CD4-positive, alpha-beta T cell treated with Interleukin-10 for 1 hour (primary cell): Measurements from ENCODE around the gene SFXN2.
A peak's percentile ranks its signal among the peaks of the same experiment; 100 is the strongest.
"Not testable (repeated sequence)": the region's sequence is repeated elsewhere in the genome, so short reads cannot be mapped to it uniquely, and the experiment has no call there.

ENCODE experiments used
- DNase-seq: peaks from one replicate; pipeline ENCODE4 v3.0.0-alpha.2; 2020

SFXN2 gene

DNA sequence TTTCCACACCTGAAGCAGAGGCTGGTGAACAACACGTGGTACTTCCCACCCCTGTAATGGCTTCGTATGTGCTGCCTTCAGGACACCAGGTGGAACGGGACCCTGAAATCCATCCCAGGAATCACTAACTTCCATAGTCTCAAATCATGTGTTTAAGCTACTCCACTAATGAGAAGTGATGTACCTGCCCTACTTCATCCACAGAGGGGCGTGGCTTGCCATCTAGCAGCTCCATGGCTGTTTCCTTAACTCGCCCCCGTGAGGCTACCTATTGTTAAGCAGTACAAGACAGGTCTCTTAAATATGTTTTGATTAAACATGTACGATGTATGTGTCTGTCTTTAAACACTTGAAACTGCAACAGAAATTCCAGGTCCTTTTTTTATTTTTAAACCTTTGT lies 32.0 kb upstream of the SFXN2 start:
- no peak for DNase-seq

DNA sequence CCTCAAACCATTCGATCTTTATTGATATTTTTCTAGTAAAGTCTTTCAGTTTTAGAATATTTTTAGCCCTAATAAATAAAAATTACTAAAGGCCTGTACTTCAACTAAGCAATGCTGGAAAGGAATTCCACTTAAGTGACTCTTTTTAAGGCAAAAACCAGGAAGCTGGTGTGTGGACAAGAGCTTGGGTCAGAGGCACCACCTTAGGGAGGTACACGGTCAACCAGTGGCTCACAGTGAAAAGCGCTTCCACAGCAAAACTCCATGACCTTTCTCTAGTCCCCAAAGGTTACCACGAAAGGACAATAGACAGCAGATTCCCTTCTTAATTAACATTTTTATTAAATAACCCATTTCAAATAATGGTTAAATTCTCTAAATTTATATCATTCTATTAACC lies 31.5 kb upstream of the SFXN2 start:
- no peak for DNase-seq

DNA sequence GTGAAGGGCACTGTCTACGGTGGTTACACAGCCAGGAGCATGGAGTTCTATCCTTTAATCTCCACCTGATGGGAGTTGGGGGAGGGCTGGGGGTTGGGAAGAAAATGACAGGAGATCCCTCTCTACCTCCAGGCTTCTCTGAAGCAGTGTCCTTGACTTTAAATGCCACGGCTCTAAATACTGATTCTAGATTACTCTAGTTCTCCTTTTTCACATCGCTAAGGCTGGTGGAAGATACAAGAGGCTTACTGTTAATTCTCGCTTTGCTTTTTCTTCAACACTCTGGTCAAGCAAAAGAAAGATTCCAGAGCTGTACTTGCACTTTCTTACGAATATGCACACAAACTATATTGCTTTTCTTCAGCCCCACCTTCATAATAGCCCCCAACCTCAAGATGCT lies 30.7 kb upstream of the SFXN2 start:
- no peak for DNase-seq

DNA sequence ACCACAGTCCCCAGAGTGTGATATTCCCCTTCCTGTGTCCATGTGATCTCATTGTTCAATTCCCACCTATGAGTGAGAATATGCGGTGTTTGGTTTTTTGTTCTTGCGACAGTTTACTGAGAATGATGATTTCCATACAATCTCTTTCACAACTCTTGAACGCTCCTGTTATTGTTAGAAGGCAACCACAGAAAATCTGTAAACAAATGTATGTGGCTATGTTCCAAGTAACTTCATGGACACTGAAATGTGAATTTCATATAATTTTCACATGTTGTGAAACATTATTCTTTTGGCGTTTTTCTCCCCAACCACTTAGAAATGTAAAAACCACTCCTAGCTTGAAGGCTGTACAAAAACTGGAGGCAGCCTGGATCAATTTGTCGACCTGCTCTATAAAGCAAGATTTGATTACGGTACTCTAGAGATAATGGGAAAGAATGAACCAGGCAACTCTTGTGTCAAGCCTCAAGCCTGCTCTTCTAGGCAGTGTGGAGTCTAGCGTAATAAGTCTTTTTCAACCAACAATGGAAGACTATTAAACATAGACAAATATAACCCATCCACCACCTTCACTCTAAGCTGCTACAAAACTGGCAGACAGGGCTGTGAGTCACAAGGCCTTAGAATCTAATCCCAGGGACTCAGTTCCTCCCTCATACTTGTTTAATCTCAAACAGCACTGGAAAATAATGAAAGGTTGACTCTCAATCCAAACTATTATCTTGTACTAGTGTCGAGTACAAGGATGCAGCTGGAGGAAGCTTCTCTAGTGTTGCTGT lies 23.0 kb upstream of the SFXN2 start:
- DNase-seq, result no peak

DNA sequence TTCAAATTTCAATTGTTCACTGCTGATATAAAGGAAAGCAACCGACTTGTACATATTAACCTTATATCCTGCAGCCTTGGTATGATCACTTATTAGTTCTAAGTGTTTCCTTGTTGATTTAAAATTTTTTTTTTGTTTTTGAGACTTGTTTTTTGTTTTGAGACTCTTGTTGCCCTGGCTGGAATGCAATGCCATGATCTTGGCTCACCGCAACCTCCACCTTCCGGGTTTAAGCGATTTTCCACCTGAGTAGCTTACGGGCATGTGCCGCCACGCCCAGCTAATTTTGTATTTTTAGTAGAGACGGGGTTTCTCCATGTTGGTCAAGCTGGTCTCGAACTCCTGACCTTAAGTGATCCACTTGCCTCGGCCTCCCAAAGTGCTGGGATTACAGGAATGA lies 19.0 kb upstream of the SFXN2 start:
- not testable (repeated sequence) for DNase-seq

DNA sequence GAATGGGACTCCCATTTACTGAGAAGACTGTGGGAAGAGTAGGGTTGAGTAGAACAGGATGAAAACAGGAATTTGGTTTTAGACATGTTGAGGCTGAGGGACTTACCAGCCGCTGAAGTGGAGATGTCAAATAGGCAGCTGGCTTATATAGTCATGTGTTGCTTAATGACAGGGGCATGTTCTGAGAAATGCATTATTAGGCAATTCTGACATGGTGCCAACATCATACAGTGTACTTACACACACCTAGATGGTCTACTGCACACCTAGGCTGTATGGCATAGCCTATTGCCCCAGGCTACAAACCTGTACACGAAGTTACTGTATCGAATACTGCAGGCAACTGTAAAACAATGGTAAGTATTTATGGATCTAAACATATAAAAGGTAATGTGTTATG lies 17.7 kb upstream of the SFXN2 start:
- DNase-seq, result no peak

DNA sequence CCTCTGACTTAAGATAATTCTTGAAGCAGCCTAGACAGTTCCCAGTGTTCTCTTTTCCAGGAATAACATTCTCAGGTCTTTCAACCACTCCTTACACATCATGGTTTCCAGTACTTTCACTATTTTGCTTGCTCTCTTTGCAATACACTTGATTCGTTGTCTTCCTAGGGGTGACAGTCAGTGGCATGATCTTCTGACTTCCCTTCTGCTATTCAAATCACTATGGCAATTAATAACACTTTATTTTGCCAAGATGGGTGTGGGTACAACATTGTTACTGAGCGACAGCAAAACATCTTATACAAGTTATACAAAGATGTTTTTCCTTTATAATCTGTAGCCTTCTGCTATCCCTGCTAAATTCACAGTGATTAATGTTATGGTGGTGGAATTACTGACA lies 15.5 kb upstream of the SFXN2 start:
- no peak for DNase-seq

DNA sequence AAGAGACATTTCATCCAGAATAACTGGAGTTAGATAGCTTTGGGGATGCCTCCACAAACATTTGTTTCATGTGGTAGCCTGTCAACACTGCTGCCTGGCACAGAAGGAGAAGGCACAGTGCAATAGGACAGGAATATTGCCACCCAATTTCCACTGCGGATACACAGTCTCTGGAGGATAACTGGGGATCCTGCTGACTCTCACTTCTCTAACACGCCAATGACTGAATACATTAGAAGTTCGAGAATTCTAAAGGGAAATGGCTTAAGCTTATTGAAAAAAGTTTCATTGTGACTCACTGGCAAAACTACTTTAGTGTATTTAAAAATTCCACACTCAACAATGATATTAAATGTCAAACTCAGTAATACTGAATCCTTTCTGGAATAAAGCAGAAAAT lies 13.2 kb upstream of the SFXN2 start:
- DNase-seq, result no peak

DNA sequence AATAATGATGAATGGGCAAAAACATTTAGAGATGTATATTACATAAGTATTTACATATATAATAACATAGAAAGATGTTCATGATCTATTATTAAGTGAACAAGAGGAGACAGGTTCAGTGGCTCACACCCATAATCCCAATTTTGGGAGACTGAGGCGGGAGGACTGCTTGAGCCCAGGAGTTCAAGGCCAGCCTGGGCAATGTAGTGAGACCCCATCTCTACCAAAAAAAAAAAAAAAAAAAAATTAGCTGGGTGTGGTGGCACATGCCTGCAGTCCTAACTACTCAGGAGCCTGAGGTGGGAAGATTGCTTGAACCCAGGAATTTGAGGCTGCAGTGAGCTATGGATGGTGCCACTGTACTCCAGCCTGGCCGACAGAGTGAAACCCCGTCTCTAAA lies 12.6 kb upstream of the SFXN2 start:
- DNase-seq, result no peak

DNA sequence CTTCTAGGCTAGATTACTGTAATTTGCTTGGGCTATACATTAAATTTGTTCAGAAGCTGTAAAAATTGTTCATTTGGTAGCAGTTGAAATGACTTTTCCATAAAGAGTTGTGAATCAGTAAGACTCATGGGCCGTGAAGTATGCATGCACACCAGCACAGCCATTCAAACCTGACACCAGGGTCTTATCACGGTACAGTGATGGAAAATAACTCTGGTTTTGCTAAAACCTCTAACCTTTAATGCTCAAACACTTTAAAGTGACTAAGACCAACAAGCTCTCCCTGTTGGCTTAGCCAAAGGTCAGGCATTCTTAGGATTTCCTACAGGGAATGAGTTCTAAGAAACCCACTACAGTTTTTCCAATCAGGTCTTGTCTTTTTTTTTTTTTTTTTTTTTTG lies 11.7 kb upstream of the SFXN2 start:
- no peak for DNase-seq

DNA sequence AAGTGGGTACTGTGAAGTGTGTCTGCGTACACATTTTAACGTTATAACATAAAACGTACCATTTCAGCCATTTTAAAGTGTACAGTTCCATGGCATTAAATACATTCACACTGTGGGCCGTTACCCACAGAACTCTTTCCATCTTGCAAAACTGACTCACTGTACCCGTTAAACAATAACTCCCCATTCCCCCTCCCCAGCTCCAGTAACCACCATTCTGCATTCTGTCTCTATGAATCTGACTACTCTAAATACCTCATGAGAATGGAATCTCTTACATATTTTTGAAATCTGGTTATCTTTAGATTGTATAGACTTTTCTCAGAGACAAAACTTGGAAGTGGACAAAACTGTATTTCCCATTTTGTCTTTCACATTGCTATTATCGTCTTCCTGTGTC lies 9.5 kb upstream of the SFXN2 start:
- DNase-seq, result no peak

DNA sequence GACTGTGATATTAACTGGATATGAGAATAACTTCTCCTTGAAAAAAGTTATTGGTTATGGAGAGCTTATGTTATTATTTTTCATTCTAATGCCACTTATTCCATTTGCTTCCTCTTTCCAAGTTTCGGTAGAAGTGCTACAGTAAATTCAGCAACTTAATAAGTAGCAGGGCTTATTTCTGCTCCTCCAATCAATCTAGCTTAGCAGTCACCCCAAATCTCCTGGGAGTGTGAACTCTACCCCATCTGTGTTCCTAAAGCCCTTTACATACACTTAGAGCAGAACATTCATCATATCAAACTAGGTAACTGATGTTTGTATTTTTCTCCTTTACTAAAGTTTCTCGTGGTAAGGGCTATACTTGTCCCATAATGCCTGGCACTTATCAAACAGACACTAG lies 8.9 kb upstream of the SFXN2 start:
- no peak for DNase-seq

DNA sequence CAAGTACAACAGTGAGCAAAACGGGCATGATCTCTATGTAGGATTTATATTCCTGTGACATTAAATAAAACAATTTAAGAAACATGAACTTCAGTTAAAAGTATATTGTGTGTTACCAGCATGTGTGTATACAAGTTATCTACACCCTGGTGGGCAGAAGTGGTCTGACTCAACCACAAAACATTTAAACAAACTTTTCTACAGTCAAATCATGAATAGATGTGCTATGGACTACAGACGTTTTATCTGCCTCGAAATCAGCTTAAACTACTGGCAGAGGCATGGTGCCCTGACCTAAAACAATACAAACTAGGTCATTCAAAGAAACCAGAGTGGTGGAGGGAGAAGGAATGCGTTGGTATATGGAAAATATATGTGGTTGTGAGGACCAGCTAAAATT lies 3.8 kb upstream of the SFXN2 start:
- peak; percentile 21 for DNase-seq

DNA sequence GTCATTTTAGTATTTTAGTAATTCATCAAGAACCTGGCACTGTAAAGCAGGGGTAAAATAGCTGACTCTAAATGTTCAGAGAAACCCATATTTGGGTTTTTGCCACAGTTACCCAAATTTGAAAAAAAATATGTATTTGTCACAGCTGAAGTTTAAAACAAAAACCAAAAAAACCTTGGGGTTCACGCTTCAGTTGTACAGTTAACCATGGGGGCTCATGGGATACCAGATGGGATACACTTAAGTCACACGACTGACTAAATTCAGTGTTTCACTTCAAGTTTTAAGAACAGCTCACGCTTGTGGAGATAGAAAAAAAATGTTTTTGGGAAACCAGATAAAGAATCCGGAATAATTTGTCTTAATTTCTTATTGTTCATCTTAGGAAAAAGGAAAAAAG lies 2.3 kb upstream of the SFXN2 start:
- no peak for DNase-seq

DNA sequence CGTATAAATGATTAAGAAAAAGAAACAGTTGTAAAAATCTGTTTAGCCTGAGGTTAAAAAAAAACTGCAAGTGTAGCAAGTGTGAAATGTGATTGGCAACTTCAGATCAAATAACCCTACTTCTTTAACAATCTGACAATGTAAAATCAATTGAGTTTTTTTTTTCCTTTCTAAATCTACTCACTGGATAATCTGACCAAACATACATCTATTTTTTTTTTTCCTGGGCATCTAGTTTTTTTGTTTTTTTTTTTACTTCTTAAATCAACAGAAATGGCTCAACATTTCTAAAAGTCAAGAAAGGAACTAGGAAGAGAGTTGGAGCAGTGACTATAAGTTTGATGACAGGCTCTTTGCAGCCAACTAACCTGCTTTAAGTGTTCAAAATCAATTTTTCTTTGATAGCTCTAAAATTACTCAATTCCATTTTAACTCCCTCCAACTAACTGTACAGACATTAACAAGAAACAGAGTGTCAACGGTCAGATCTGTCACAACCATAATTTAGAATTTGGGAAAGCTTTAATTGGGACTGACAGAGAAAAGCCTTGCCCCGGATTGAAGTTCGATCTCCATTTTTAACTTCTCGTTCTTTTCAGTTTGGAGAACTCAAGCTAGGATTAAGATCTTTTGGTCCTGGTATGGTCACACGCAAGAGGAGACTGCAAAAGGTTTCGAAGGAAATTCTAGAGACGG lies 1.4 kb upstream of the SFXN2 start:
- no peak for DNase-seq

DNA sequence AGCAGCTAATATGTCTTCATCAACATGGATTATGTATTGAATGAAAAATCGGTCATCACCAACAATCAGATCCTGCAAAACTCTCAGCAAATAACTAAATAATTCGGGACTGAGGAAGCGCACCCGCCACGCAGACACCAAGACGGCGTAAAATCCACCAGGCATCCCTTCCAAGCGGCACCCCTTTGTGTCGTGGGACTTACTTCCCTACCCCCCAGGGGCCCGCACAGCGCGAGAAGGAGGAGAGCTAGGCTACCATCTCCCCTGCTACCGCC lies 960 bp upstream of the SFXN2 start:
- DNase-seq, result no peak

DNA sequence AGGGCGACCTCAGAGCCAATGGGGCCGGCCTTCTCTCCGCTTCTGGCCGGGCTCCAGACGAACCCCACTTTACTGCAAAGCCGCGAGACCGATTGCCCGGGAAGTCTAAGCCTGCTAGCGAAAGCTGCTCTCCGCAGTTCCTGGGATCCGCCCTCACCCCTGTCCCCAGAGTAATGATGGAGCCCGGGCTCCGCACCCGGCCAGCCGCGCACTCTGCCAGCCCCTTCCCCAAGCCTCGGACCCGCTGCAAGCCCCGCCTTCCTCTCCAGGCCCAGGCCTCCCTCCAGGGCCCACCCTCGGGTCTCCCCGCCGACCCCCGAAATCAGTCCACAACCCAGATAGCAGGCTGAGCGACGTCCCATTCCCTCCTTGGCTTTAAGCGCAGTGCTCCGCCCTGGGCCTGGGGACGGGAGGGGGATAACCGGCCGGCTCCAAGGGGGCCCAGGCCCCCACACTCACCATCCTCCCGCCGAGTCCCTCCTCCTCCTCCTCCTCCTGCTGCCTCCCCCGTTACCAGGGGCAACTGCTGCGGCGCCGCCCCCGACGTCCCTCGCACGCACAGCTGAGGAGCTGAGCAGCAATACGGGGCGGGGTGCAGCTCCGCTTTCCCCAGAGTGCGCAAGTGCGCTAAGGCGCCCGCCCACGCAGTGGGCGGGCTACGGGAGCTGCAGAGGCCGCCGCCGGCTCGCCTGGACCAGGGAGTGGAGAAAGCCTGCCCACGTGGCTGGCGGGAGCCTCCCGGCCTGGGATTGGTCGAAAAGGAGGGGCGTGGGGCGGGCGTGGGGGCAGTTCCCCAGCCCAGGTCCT lies 419 bp upstream of the SFXN2 start, which contains the start of gene ARL3:
Gene ARL3, minus strand, starts transcription at position 584 of the 807 bp plus-strand sequence. Its CDS starts 122 bp downstream, at position 462.
- DNase-seq, result peak; percentile 96

DNA sequence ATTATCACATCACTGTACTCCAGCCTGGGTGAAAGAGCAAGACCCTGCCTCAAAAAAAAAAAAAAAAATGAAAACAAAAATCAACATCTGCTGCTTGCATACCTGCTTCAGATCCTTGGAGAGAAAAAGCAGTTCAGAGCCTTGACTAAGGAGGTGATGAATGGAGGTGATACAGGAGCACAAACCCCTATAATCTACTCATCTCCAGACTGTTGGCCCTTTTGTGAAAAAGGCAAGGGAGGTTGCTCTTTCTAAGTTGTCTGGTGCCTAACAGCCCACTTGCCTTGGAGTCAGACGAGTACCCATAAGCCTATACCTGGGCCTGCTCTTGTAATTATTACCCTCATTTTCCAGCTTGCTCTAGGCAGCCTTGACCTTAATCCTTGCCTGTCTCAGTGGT lies 1.4 kb downstream of the SFXN2 start:
- DNase-seq, result no peak

DNA sequence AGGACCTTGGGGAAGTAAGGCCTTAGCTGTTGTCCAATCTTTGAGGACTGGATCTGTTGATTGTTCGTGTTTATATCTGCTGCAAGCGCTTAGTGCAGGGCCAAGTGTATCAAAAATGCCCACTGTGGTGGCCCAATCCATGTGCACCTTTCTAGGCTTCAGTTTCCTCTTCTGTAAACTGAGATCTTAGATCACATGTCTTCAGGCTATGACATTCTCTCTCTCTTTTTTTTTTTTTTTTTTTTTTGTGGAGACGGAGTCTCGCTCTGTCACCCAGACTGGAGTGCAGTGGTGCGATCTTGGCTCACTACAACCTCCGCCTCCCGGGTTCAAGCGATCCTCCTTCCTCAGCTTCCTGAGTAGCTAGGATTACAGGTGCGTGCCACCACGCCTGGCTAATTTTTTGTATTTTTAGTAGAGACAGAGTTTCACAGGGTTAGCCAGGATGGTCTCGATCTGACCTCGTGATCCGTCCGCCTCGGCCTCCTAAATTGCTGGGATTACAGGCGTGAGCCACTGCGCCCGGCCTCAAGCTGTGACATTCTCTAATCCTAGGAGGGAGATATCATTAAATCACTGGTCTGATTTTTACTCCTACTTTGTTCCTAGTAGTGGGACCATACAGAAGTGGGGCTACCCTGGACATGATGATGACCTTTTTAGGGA lies 2.6 kb downstream of the SFXN2 start:
- not testable (repeated sequence) for DNase-seq

DNA sequence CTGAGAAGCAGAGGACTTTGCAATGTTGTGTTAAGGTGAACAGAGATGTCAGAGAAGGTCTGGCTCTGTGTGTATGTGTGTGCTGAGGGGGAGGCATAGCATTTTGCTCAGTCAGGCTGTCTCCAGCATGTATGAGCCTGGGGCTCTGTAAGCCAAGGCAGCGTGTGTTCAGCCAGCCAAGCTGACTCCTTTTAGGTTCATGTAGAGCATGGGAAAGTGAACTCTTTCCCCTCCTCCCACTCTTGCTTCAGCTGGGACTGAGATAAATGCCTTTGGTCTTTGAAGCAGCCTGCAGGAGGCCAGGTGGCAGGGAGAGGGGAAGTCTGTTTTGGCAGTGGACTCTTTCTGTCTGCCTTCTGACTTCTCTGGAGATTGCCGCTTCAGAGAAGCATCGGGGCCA lies 3.8 kb downstream of the SFXN2 start:
- DNase-seq, result no peak

DNA sequence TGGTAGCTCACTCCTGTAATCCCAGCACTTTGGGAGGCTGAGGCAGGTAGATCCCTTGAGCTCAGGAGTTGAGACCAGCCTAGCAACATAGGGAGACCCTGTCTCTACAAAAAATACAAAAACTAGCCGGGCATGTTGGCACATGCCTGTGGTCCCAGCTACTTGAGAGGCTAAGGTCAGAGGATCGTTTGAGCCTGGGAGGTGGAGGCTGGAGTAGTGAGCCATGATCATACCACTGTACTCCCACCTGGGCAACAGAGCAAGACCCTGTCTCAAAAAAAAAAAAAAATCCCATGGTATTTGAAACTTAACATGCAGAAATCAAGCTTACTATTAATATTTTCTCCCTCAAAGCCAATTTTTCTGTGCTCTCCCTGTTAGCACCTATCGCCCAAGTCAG lies 5.9 kb downstream of the SFXN2 start:
- DNase-seq, result no peak

DNA sequence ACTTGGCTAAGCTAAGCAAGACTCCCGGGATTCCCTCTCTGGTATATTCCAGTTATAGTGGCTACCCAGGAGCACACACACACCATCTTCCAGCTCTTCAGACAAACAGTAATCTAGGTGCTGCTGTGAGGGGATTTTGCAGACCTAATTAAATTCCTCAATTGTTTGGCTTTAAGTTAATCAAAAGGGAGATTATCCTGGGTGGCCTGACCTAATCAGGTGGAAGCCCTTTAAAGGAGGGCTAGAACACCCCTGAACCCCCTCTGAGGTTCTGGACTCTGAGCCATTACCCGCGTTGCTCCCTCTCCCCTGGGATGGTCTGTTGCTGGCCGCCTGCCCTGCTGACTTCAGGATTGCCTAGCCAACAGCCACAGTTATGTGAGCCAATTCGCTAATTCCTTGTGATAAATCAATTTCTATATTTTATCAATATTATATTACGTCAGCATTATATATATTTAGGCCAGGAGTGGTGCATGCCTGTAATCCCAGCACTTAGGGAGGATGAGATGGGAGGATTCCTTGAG lies 6.4 kb downstream of the SFXN2 start:
- DNase-seq, result no peak

DNA sequence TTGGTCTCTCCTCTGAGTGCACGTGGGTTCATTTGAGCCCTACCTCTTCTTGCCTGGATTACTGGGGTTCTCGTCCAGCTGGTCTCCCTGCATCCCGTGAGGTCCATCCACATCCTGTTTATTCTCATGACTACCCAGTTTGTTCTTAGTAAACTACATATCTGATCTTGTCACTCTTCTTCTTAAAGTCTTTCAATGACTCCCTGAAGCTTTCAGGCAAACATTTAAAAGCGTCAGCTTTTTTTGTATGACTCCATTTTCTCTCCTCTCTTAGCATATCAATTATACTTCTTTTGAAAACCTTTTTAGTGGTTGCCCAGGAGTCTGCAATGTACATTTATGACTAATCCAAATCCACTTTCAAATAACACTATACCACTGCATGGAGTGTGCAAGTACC lies 7.5 kb downstream of the SFXN2 start:
- no peak for DNase-seq
